Loucy (cell line): Measurements from ENCODE around the gene STOM.

Experiments
- CTCF ChIP-seq: fragments of 200-600 bp; sonication (generic); conservative IDR thresholded peaks from 2 replicates; pipeline ENCODE4 v1.5.1; 2014; ENCODE audit warnings: mild to moderate bottlenecking, antibody characterized with exemption, low read length
- EZH2phosphoT487 ChIP-seq: fragments of 200-600 bp; IDR thresholded peaks from 2 replicates; pipeline ENCODE4 v1.6.1; 2018; ENCODE audit warnings: antibody characterized with exemption, mild to moderate bottlenecking, moderate library complexity, borderline replicate concordance

DNA sequence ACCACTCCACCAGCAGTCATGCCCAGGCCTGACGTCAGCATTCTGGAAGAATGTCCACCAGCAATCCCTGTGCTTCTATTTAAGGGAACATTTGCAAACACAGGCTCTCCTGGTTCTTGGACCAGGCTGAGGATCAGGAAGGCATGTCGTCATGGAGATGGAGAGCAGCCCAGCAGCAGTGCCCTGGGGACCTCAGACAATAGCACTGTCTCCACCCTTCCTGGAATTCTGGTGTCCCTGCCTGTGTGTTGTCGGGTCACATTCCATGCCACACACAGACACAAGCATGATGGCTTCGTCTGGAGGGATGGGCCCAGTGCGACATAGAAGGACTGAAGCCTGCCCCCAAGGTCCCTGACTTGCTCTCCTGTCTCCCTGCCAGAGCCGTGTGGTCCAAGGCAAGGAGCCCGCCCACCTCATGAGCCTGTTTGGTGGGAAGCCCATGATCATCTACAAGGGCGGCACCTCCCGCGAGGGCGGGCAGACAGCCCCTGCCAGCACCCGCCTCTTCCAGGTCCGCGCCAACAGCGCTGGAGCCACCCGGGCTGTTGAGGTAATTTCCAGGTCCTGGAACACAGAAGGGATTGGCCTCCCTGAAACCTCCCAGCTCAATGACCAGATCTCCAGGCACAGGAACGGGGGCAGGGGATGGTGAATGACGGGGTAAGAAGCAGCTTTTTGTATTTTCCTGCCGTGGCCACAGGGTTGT, 43.8 kb downstream of the STOM start:
- TF ChIP-seq CTCF, result no peak
- TF ChIP-seq EZH2phosphoT487, result no peak
